HG02678 (cell line): ENCODE data around the gene SULT1B1.
"Not testable (repeated sequence)": the region's sequence is repeated elsewhere in the genome, so short reads cannot be mapped to it uniquely, and the experiment has no call there.

ENCODE experiments used
- ATAC-seq: cut with Tn5 transposase; IDR thresholded peaks from one replicate; pipeline ENCODE4 v1.9.1; 2021; ENCODE audit warnings: mild to moderate bottlenecking, moderate library complexity; ENCODE audit not compliant: unreplicated experiment

The SULT1B1 gene

DNA sequence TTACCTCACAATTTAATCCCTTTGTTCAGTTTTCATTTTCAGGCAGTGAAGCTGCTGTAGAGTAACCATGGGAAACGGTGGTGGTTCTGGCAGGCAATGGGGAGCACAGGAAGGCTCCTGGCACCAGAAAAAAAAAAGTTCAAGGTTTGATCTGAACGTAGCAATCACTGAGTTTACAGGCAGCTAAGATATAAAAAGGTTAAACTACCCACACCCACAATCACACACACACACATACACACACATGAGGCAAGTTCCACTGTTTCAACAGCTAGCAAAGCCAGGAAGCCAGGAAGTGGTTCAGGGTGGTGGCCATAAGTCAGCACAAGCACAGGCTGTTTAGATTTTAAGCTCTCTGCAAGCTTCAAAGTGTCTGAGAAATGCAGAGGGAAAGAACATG, at the start of gene SULT1B1:
Gene SULT1B1, minus strand, starts transcription at position 166 of the 400 bp plus-strand sequence. CDS start 5,403 bp downstream, outside the sequence.
- ATAC-seq = no peak

GRCh38 chr4:69800599-69800998, 40.2 kb upstream of the SULT1B1 start:
- ATAC-seq = no peak

GRCh38 chr4:69799337-69799736, 38.9 kb upstream of the SULT1B1 start:
- no peak for ATAC-seq

GRCh38 chr4:69793732-69794131, 33.3 kb upstream of the SULT1B1 start:
- no peak for ATAC-seq

- ATAC-seq = no peak
Measured at GRCh38 chr4:69787879-69788278, 27.5 kb upstream of the SULT1B1 start.

DNA sequence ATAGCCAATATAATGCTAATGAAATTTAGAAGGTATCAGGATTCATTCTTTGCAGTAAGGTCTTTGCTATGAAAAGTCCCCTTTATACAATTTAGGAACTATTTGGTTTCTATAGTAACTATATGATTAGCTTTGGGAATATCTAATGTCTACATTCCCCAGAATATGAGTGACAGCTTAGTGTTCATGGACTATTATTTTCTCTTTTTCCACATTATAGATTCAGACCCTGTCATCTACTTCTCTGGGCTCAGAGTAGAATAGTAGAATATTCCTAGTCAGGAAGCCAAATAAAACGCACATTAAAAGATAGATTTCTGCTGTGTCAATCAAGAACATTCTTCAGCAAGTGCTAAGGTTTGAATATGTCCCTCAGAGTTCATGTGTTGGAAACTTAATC, 26.1 kb upstream of the SULT1B1 start:
- ATAC-seq = no peak

DNA sequence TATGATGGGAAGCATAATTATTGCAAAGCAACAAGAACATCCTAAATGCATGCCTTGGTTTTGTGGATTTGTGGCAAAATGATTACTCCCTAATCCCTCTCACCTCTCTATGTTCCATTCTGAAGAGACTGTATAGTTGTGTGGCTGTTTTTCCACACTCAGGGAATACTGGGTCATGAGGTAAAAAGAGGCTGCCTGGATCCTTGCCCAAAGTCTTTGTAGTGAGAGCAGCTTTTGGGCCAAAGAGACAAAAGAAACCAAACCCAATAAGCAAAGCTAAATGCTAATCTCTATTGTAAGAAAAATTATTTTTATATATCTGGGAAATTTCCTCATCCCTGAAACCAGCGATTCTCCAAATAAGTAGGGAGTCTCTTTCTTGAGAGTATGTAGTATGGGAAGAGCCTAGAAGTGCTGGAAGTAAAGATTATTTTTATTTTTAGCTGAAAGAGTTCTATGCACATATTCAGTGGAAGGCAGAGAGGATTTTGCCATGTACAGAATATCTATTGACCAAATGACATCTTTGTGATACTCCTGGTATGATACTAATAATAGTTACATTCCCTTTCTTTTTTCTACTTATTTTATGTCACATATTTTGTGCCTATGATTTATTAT, 24.9 kb upstream of the SULT1B1 start:
- ATAC-seq = no peak

GRCh38 chr4:69782651-69783310, 22.4 kb upstream of the SULT1B1 start:
- no peak for ATAC-seq

DNA sequence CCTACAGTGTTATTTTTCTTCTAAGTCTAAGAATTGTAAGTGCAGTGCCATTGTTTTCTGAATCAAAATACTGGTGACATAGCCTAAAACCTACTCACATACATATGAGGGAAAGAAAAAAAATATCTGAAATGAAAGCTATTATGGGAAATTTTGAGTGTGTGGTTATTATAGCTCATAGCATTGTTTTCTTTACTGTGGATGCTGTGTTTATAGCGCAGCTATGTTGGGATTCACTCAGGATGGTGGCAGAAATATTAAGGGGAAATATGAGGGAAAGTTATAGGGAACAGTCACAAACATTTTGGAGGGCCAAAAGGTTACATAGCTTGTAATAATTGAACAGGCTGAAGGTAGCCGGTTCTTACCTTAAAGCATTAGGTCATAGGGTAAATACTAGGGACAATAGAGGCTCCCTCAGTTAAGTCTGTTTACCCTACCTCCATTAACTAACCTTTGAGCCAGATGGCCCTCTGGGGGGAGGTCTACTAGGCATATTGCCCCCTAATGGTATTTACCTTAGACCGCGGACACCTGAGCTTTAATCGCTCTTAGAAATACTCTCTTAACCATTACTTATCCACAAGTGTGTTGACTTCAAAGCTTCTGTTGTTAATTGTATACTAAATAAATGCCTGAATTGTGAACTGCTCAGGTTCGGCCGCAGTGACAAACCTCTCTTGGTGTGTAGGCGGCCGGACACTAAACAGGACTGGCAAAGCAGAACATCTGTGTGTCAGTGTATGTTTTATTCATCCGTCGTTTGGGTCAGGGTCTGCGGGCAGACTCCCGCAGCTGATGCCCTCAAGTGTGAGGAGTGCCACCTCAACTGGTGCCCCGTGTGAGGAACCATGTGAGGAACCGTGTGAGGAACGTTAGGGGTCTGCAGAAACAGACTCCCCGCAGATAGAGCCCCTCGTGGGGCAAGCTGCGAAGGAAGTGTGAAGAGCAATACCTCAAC, 21.3 kb upstream of the SULT1B1 start:
- no peak for ATAC-seq

DNA sequence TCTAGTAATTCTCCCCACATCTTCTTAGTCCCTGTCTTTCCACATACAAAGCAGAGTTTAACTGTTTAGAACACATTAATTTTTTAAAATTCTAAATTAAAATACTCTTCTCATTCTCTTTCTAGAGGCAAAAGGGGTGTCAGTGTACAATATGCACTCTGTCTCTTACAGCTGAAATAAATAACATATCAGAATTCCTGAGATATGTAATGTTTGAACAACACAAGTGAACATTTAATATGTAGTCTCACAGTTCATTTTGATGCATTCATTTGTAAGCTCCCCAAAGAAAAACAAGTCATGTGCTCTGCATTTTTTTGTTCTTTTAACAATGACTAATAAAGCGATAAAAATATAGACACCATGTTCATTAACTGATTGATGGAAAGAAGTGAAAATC, 19.7 kb upstream of the SULT1B1 start:
- no peak for ATAC-seq

DNA sequence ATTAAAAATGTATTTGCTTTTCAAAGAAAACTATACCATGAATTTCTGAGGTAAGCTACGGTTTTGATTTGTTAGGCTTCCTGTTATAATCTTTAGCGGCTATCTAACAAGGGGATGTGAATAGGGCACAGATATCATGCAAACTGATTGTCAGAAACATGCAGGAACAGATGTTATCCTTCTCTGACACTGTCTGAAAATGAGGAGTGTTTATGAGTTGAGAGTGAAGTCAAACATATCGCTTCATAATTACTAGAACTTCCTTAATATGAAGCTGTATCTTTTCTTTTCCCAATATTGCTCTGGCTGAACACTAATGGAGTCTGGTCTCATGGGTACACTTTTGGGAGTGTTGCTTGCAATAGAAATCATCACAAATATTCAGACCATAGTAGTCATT, 16.3 kb upstream of the SULT1B1 start:
- ATAC-seq = no peak

DNA sequence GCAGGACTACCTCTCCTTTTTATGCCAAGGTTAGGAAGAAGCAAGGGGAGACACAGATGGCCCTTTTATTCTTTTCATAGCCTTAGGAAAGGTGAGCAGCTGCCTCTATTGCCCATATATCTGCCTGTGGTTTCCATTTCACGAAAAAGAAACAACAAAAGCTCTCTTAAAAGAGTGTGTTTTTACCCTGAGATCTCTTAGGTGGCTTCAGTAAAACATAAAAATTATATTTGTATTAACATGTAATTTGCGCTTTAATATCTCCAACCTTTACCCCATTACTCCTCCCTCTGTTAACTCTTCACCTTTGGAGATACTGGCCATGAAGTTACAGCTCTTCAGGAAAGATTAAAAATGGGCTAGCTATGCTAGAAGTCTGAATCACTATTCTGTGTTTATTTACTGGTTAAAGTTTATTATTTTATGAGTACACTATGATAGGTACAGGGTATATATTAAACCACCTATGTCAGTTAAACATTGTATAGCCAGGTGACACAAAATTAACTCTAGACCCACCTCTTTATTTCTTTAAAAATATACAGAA, 15.0 kb upstream of the SULT1B1 start:
- no peak for ATAC-seq

DNA sequence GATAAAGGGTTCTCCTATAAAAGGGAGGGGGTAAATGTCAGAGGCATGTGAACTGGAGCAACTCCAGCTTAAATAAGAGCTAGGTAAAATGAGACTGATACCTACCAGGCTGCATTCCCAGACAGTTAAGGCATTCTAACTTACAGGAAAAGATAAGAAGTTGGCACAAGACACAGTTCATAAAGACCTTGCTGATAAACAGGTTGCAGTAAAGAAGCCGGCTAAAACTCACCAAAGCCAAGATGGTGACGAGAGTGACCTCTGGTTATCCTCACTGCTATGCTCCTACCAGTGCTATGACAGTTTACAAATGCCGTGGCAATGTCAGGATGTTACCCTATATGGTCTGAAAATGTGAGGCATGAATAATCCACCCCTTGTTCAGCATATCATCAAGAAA, 13.1 kb upstream of the SULT1B1 start:
- no peak for ATAC-seq

DNA sequence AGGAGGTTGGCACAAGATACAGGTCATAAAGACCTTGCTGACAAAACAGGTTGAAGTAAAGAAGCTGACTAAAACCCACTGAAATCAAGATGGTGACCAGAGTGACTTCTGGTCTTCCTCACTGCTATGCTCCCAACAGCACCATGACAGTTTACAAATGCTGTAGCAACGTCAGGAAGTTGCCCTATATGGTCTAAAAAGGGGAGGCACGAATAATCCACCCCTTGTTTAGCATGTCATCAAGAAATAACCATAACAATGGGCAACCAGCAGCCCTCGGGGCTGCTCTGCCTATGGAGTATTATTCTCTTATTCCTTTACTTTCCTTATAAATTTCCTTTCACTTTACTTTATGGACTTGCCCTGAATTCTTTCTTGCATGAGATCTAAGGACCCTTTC, 8.1 kb upstream of the SULT1B1 start:
- ATAC-seq = not testable (repeated sequence)

- no peak for ATAC-seq
Measured at GRCh38 chr4:69765751-69766150, 5.3 kb upstream of the SULT1B1 start.

- ATAC-seq = no peak
Measured at GRCh38 chr4:69764311-69764710, 3.9 kb upstream of the SULT1B1 start.

- no peak for ATAC-seq
Measured at GRCh38 chr4:69763233-69763632, 2.8 kb upstream of the SULT1B1 start.

DNA sequence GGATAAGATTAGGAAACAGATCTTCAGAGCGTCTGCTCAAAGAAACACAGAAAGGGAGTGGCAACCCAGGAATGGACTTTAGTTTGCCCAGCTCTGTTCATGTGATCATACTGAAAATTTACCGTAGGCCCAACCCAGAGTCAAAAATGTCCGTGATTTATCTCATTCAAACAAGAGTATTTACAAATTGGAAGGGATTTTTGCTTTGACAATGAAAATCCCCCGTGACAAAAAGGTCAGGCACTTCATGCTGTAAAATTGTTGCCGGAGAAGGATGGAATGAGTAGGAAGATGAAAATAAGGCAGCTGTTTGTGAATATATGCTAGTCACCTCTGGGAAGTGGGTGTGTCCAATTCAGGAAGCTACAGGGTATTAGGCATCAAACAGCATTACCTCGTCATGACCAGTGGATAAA, 1.2 kb downstream of the SULT1B1 start:
- no peak for ATAC-seq

DNA sequence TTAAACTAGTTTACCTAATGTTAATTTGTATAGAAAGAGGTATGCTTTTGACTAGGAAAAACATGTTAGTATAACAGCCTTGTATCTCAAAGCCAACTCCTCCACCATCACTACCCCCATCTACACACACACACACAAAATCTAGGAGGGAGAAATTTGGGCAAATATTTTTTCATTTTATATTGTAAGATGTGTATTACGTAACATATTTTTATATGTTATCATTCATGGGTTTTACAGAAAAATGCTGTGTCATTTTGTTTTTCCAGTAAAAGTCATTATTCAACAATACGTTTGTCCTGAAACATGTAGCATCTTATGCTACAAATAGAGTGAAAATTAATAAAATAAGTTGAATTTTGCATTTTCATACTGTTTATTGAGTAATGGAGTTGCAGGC, 3.0 kb downstream of the SULT1B1 start:
- no peak for ATAC-seq

DNA sequence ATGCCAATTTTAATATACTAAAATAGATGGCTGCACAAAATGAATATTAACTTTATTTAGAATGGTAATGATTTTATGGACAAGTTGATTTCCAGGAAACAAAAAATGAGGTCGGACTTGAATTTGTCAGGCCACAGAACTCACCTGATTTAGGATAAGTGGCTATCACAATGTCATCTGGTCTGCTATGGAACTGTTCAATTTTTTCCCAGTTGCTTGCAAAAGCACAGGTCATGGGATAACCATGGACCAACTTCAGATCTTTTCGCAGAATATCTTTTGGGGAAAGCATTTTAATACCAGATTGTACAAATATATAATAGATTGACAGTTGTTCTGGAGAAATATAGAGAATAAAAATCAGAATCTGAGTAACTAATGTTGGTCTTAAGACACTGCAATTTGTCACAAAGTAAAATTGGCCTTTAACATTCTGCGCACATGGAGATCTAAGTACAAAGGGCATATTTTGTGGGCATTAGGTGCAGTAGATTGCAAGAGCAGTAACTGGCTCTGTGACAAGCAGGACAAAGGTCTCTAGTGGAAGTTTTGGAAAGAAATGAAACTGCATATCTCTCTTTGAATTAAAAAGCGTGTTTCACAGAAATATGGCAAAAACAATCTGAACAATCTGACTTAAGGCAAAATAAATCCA, 5.4 kb downstream of the SULT1B1 start:
- ATAC-seq = no peak

GRCh38 chr4:69753686-69754085, 6.7 kb downstream of the SULT1B1 start:
- ATAC-seq = no peak
